ENCODE results near the gene DNAL1.
A peak's percentile ranks its signal among the peaks of the same experiment; 100 is the strongest.

GRCh38 chr14:73719791-73720190 lies 75.0 kb downstream of the DNAL1 start:
- TF ChIP-seq CTCF (IDR thresholded peaks at IDR 0.05 in 8 of 11, conservative IDR thresholded peaks at IDR 0.05 in 3 of 11) (no peak), POLR2A (IDR thresholded peaks at IDR 0.05) (no peak), POLR2AphosphoS5 (IDR thresholded peaks at IDR 0.05) (peak in 1 of 3 donors; percentile 36)
